OCI-LY3 (cell line): ENCODE measurements around the gene EXPH5.

ENCODE experiments used
- EZH2phosphoT487 ChIP-seq: fragments of 200-600 bp; shearing (Covaris generic); IDR thresholded peaks from 2 replicates; pipeline ENCODE4 v1.6.1; 2018; ENCODE audit warnings: antibody characterized with exemption, mixed run types, low read depth
- TF ChIP-seq, protein P1 (sequence below): fragments of 200-600, 300-600 bp; sonication (generic); IDR thresholded peaks from 2 replicates; pipeline ENCODE4 v1.5.1; 2014; ENCODE audit warnings: antibody characterized with exemption, low read length, low read depth

DNA sequence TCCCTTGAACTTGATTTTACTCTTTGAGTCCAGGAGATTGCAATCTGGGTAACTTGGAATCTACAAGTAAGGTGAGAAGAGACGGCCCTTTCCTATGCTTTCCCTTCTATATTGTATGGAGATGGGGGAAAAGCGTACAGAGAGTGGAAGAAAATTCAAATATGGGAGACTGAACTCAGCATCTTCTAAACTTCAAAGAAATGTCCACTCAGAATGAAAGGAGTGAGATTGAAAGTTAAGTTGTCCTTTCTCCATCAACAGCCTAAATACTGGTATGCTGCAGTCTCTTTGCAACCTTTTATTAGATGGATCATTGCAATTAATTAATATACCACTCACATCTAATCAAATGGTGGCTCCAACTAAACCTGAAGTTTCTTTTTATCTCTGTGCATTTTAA, 6.4 kb upstream of the EXPH5 start:
- TF ChIP-seq, protein P1, sequence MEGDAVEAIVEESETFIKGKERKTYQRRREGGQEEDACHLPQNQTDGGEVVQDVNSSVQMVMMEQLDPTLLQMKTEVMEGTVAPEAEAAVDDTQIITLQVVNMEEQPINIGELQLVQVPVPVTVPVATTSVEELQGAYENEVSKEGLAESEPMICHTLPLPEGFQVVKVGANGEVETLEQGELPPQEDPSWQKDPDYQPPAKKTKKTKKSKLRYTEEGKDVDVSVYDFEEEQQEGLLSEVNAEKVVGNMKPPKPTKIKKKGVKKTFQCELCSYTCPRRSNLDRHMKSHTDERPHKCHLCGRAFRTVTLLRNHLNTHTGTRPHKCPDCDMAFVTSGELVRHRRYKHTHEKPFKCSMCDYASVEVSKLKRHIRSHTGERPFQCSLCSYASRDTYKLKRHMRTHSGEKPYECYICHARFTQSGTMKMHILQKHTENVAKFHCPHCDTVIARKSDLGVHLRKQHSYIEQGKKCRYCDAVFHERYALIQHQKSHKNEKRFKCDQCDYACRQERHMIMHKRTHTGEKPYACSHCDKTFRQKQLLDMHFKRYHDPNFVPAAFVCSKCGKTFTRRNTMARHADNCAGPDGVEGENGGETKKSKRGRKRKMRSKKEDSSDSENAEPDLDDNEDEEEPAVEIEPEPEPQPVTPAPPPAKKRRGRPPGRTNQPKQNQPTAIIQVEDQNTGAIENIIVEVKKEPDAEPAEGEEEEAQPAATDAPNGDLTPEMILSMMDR: no peak
- TF ChIP-seq EZH2phosphoT487: no peak
